GM12878 (cell line): ENCODE measurements around the gene OR5AR1. TPM values are rescaled to one million over a fixed set of nuclear protein-coding genes. Genes with fewer than 3 reads are reported as not detected.

Source experiments
- ATAC-seq: fragments of 200-7000 bp; cut with Tn5 transposase; 3 replicates; pipeline ENCODE4 v1.9.1; 2020; ENCODE audit warnings: mild to moderate bottlenecking, moderate library complexity
- BruUV-seq: library from RNA; stranded (reverse); fragments of 400-500 nt; replicated peaks from 2 replicates; lab custom pipeline; 2021; lab: Mats Ljungman, UMichigan
- CTCF ChIA-PET: fragments of 300-600 bp; sonication (Branson Sonifier 250); formaldehyde crosslinking; extraction: SDS; loops from one replicate; lab custom pipeline; 2021; ENCODE audit warnings: inconsistent platforms; lab: Yijun Ruan, JAX
- POLR2A ChIA-PET: fragments of 350-600 bp; formaldehyde crosslinking; extraction: SDS; loops from one replicate; lab custom pipeline; 2021; ENCODE audit warnings: inconsistent platforms; lab: Charles Lee
- RAD21 ChIA-PET: fragments of 300-600 bp; sonication (Branson Sonifier 250); formaldehyde crosslinking; loops from one replicate; lab custom pipeline; 2023; ENCODE audit warnings: antibody characterized with exemption; ENCODE audit not compliant: unreplicated experiment; lab: Charles Lee
- SMC1A ChIA-PET: fragments of 300-600 bp; sonication (Branson Sonifier 250); formaldehyde crosslinking; loops from one replicate; lab custom pipeline; 2023; ENCODE audit not compliant: unreplicated experiment, uncharacterized antibody; lab: Charles Lee
- DNase-seq: peaks from one replicate; pipeline ENCODE4 v3.0.0-alpha.2; 2011; ENCODE audit warnings: low read depth, low spot score
- FAIRE-seq: peaks from 3 replicates; lab custom pipeline; 2011; peaks lifted over from hg19 to GRCh38; lab: Jason Lieb, UNC
- H2AFZ ChIP-seq: 2 replicates; pipeline ENCODE4 v1.6.0; 2011; ENCODE audit warnings: low read depth, low read length, control low read depth; ENCODE audit not compliant: control insufficient read depth
- H3K27ac ChIP-seq: 2 replicates; pipeline ENCODE4 v1.5.1; 2011; ENCODE audit warnings: control low read depth; ENCODE audit not compliant: control insufficient read depth, insufficient read depth
- H3K27me3 ChIP-seq, 2 experiments: replicated peaks in 1 of 2; 2 replicates each; pipeline versions ENCODE4 v1.6.0 to v1.6.1; 2011; ENCODE audit warnings: low read length in 1 of 2; ENCODE audit not compliant: control insufficient read depth in 2 of 2, insufficient read depth in 2 of 2
- H3K36me3 ChIP-seq, 2 experiments: 2 replicates each; pipeline ENCODE4 v1.5.1; 2011; ENCODE audit warnings: low read length in 1 of 2; ENCODE audit not compliant: control insufficient read depth in 2 of 2, insufficient read depth in 2 of 2
- H3K4me1 ChIP-seq: 2 replicates; pipeline ENCODE4 v1.6.1; 2011; ENCODE audit warnings: mild to moderate bottlenecking, low read length, moderate library complexity, mixed read lengths; ENCODE audit not compliant: control insufficient read depth, insufficient read depth
- H3K4me2 ChIP-seq: 2 replicates; pipeline ENCODE4 v1.6.0; 2011; ENCODE audit warnings: control low read depth; ENCODE audit not compliant: control insufficient read depth, insufficient read depth
- H3K4me3 ChIP-seq: fragments of 200-600 bp; sonication (generic); 2 replicates; pipeline ENCODE4 v1.5.1; 2016
- H3K79me2 ChIP-seq: 2 replicates; pipeline ENCODE4 v1.6.0; 2011; ENCODE audit warnings: low read length; ENCODE audit not compliant: control insufficient read depth, insufficient read depth
- H3K9ac ChIP-seq: 2 replicates; pipeline ENCODE4 v1.8.0; 2011; ENCODE audit warnings: low read length, control low read depth, mixed read lengths; ENCODE audit not compliant: control insufficient read depth, insufficient read depth
- H3K9me3 ChIP-seq: replicated peaks from 3 replicates; pipeline ENCODE4 v1.5.1; 2011; ENCODE audit warnings: mild to moderate bottlenecking, low read length; ENCODE audit not compliant: control insufficient read depth, insufficient read depth
- H4K20me1 ChIP-seq: 2 replicates; pipeline ENCODE4 v1.6.0; 2011; ENCODE audit not compliant: control insufficient read depth, insufficient read depth
- EED ChIP-seq: sonication (generic); IDR thresholded peaks from 2 replicates; pipeline ENCODE4 v1.6.1; 2016; ENCODE audit warnings: antibody characterized with exemption, low read depth
- MEF2A ChIP-seq: IDR thresholded peaks from 2 replicates; pipeline ENCODE4 v1.6.1; 2011; ENCODE audit warnings: low read depth, mild to moderate bottlenecking, low read length, moderate library complexity; ENCODE audit not compliant: insufficient read depth
- MEF2B ChIP-seq: fragments of 450-650 bp; IDR thresholded peaks from 2 replicates; pipeline ENCODE4 v1.6.1; 2018; ENCODE audit warnings: mild to moderate bottlenecking, moderate library complexity; ENCODE audit not compliant: partially characterized antibody, poor library complexity, severe bottlenecking
- NFYA ChIP-seq: IDR thresholded peaks from 2 replicates; pipeline ENCODE4 v1.6.1; 2011; ENCODE audit warnings: low read depth, mild to moderate bottlenecking, low read length, improper control_type of control experiment, borderline replicate concordance
- PML ChIP-seq: IDR thresholded peaks from 2 replicates; pipeline ENCODE4 v1.6.1; 2012; ENCODE audit warnings: low read length, inconsistent platforms
- SKIL ChIP-seq: fragments of 450-650 bp; IDR thresholded peaks from 2 replicates; pipeline ENCODE4 v1.6.1; 2017; ENCODE audit warnings: mild to moderate bottlenecking, low read depth, inconsistent platforms; ENCODE audit not compliant: poor library complexity, severe bottlenecking
- SREBF1 ChIP-seq: IDR thresholded peaks from 2 replicates; pipeline ENCODE4 v1.6.1; 2012; ENCODE audit warnings: mild to moderate bottlenecking, low read length
- TARDBP ChIP-seq: IDR thresholded peaks from 2 replicates; pipeline ENCODE4 v1.6.1; 2016; ENCODE audit warnings: borderline replicate concordance
- YY1 ChIP-seq: IDR thresholded peaks from 2 replicates; pipeline ENCODE4 v1.6.1; 2011; ENCODE audit warnings: low read depth, mild to moderate bottlenecking, low read length
- WGBS: methylation state at CpG from one replicate; pipeline ENCODE4 v1.1.6; 2016; ENCODE audit warnings: low lambda C conversion rate; ENCODE audit not compliant: insufficient replicate concordance, insufficient coverage; ENCODE audit errors: missing lambda C conversion rate; 5-methylcytosine and 5-hydroxymethylcytosine counted together
- in situ Hi-C: fragments of 300-500 bp; cut with MboI; formaldehyde crosslinking; loops from 9 replicates; pipeline ENCODE4 v1.14.3; 2018; ENCODE audit warnings: mixed read lengths
- intact Hi-C: fragments of 100-400 bp; cut with micrococcal nuclease; formaldehyde crosslinking; loops from one replicate; pipeline ENCODE4 v1.14.2; 2022; ENCODE audit not compliant: unreplicated experiment
- polyA plus RNA-seq, 11 experiments: library from polyadenylated mRNA; depleted of rRNA in 4 of 11; unstranded in 6 of 11; stranded (reverse) in 5 of 11; fragments of >200 nt; fragmentation: Nextera tagmentation in 4 of 11; fragmentation: Illumina TruSeq in 1 of 11; extraction: Ambion mirVana in 4 of 11; extraction: Trizol in 1 of 11; gene quantifications; 1 replicate in 1 of 11; 2 replicates in 10 of 11; pipeline versions ENCODE4 v1.2.1 to v1.2.3, GENCODE V29; 2011 to 2016; ENCODE audit warnings: inconsistent platforms in 2 of 11, missing spikeins in 2 of 11, low read depth in 1 of 11
- total RNA-seq, 4 experiments: library from RNA; depleted of rRNA in 3 of 4; stranded (reverse); fragments of >200 nt in 3 of 4; fragmentation: Illumina TruSeq in 1 of 4; extraction: Trizol in 1 of 4; gene quantifications; 2 replicates each; pipeline versions ENCODE4 v1.2.1 to v1.2.3, GENCODE V29; 2013 to 2021
- TF ChIP-seq, protein P1 (sequence below): fragments of 450-650 bp; formaldehyde crosslinking; IDR thresholded peaks from 2 replicates; pipeline ENCODE4 v1.4.0; 2020; ENCODE audit warnings: mild to moderate bottlenecking, moderate library complexity

The OR5AR1 gene
- total and polyA plus RNA-seq, 10 of the 15 experiments (the other 5 are each of a cell fraction or from before 2014, with no cell fraction given) = not detected

- TF ChIP-seq, protein P1, sequence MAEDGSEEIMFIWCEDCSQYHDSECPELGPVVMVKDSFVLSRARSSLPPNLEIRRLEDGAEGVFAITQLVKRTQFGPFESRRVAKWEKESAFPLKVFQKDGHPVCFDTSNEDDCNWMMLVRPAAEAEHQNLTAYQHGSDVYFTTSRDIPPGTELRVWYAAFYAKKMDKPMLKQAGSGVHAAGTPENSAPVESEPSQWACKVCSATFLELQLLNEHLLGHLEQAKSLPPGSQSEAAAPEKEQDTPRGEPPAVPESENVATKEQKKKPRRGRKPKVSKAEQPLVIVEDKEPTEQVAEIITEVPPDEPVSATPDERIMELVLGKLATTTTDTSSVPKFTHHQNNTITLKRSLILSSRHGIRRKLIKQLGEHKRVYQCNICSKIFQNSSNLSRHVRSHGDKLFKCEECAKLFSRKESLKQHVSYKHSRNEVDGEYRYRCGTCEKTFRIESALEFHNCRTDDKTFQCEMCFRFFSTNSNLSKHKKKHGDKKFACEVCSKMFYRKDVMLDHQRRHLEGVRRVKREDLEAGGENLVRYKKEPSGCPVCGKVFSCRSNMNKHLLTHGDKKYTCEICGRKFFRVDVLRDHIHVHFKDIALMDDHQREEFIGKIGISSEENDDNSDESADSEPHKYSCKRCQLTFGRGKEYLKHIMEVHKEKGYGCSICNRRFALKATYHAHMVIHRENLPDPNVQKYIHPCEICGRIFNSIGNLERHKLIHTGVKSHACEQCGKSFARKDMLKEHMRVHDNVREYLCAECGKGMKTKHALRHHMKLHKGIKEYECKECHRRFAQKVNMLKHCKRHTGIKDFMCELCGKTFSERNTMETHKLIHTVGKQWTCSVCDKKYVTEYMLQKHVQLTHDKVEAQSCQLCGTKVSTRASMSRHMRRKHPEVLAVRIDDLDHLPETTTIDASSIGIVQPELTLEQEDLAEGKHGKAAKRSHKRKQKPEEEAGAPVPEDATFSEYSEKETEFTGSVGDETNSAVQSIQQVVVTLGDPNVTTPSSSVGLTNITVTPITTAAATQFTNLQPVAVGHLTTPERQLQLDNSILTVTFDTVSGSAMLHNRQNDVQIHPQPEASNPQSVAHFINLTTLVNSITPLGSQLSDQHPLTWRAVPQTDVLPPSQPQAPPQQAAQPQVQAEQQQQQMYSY (CRISPR knock-in tag) = no peak
- TF ChIP-seq MEF2A (no peak), PML (no peak)
These were observed 37.5 kb downstream of the OR5AR1 start (continued) for GRCh38 chr11:56700914-56701485.

- H2AFZ ChIP-seq = no peak overlapping the region
- intact Hi-C loops = no loop called here
- 0% methylated on average over 1 of the region's 1 CpG for WGBS
These were observed 42.4 kb downstream of the OR5AR1 start for GRCh38 chr11:56705784-56706396.

More at GRCh38 chr11:56705784-56706396, 42.4 kb downstream of the OR5AR1 start:
- DNase-seq = no peak
- SMC1A ChIA-PET = interaction anchor here (1.1 to 1.2 kb wide), 2 partner anchors 28 to 76 kb away, joined by 3 read pairs; no protein-coding TSS in a partner anchor
- Histone ChIP-seq H3K36me3 (no peaks in the 10 kb centered on the region), H3K27me3 (no peaks in the 10 kb centered on the region), H3K27ac (no peak overlapping the region), H3K79me2 (no peaks in the 10 kb centered on the region), H3K4me2 (no peak overlapping the region), H4K20me1 (no peaks in the 10 kb centered on the region), H3K9ac (no peak overlapping the region), H3K9me3 (no peaks in the 10 kb centered on the region), H3K4me3 (no peak overlapping the region), H3K4me1 (no peaks in the 10 kb centered on the region)
- CTCF ChIA-PET = interaction anchor here (1.7 kb wide), 1 partner anchor 28 kb away, joined by 3 read pairs; no protein-coding TSS in a partner anchor
- BruUV-seq = no TSS peak
- RAD21 ChIA-PET = no interaction called here
- ATAC-seq = no peak
- POLR2A ChIA-PET = no interaction called here
- in situ Hi-C loops = no loop called here
- no peak for TF ChIP-seq SREBF1
- TF ChIP-seq MEF2B = peak; percentile 34
- no peak for TF ChIP-seq SKIL
- TF ChIP-seq EED = no peak
- TF ChIP-seq TARDBP = no peak
- TF ChIP-seq YY1 = no peak
- TF ChIP-seq NFYA = no peak
- no peak for FAIRE-seq
